ENCODE data around the gene CIAO2A.
"Not testable (repeated sequence)": the region's sequence is repeated elsewhere in the genome, so short reads cannot be mapped to it uniquely, and the experiment has no call there.

The CIAO2A gene

DNA sequence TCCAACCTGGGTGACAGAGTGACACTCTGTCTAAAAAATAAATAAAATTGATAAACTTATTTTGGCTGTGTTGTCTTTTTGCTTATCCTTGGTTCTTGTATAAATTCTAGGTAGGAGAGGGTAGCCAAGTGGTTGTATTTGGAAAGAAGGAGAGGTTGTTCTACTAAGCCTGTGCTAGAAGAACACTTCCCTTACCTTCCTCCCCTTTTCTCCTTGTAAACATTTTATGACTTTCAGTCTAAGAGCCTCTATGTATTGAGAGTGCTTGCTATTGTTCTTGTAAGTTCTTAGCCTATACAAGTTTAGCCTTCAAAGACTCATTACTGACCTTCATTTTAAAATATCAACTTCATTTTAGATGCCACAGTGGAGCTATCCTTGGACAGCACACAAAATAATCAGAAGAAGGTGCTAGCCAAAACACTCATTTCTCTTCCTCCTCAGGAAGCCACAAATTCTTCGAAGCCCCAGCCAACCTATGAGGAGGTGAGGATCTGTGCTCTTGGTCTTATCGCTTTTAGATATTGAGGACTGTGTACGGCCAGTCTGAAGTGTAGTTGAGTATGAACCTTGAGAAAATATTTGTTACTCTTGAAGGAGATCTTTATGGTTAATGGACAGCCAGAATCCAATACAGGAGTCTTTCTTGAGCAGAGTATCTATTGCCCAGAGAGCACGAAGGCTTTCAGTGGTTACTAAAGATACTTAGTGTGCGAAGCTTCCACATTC is 24.3 kb upstream of the CIAO2A start:
- TF ChIP-seq, protein P1, sequence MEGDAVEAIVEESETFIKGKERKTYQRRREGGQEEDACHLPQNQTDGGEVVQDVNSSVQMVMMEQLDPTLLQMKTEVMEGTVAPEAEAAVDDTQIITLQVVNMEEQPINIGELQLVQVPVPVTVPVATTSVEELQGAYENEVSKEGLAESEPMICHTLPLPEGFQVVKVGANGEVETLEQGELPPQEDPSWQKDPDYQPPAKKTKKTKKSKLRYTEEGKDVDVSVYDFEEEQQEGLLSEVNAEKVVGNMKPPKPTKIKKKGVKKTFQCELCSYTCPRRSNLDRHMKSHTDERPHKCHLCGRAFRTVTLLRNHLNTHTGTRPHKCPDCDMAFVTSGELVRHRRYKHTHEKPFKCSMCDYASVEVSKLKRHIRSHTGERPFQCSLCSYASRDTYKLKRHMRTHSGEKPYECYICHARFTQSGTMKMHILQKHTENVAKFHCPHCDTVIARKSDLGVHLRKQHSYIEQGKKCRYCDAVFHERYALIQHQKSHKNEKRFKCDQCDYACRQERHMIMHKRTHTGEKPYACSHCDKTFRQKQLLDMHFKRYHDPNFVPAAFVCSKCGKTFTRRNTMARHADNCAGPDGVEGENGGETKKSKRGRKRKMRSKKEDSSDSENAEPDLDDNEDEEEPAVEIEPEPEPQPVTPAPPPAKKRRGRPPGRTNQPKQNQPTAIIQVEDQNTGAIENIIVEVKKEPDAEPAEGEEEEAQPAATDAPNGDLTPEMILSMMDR (IDR thresholded peaks at IDR 0.05; ENCODE audit: low read depth, low read length, missing control alignments): no peak
- in situ Hi-C loops (cut with HindIII; ENCODE audit: low pct_ligation_motif_present, low sequenced_read_pairs): no loop called here
- no peaks in the 10 kb centered on the region for H3K27me3 ChIP-seq (replicated peaks)
- no peak for DNase-seq
- no peak overlapping the region for H3K4me3 ChIP-seq (ENCODE audit: low read depth, low read length)
- H3K27ac ChIP-seq: no peak overlapping the region
- H3K36me3 ChIP-seq (replicated peaks): peaks cover 39% of the 10 kb centered on the region

DNA sequence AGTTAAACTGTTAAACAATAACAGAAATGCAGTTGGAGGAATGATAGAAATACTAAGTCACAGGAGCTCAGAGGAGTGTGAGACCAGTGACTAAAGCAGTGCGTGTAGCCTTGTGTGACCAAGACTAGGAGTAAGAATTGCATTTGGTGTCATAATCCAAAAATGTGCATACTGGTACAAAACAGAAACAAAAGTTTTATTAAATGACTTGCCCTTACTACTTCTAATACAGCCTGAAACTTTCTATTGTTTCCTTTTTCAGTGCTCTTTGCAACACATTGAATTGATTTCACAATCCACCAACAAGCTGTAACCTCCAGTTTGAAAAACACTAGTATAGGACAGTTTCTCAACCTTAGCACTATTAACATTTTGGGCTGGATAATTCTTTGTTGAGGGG is 19.3 kb upstream of the CIAO2A start:
- no peak overlapping the region for H3K27ac ChIP-seq
- H3K4me3 ChIP-seq (ENCODE audit: low read depth, low read length): no peak overlapping the region
- in situ Hi-C loops (cut with HindIII; ENCODE audit: low pct_ligation_motif_present, low sequenced_read_pairs): no loop called here
- H3K36me3 ChIP-seq (replicated peaks): peaks cover 9% of the 10 kb centered on the region
- H3K27me3 ChIP-seq (replicated peaks): no peaks in the 10 kb centered on the region
- TF ChIP-seq, protein P1 (IDR thresholded peaks at IDR 0.05; ENCODE audit: low read depth, low read length, missing control alignments): no peak
- peak; percentile 6 for DNase-seq

DNA sequence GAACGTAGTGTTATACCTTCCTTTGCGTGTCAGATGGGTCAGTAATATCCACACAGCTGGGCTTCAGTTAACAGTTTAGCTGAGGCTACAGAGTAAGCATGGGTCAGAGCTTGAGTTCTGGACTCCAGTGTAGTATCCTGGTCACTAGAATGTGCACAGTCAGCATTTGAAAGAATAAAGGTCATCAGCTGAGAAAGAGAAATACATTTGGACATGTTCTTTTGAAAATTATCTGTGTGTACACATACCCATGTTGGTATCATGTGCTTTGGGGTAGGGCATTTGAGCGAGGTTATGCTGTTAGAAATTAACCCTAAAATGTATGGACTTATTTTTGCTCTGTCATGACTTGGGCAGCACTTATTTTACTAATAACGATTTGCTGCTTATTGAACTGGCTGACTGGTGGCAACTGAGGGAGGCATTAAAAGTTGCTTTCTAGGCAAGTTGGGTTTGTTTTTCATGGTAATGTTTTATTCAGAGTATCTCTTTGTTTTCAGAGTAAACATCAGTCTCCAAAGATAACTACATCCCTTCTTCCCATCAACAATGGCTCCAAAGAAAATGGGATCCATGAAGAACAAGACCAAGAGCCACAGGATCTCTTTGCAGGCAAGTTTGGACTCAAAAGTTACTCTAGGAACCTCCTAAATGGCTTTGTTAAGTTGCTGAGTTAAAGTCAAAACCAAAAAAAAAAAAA is 18.6 kb upstream of the CIAO2A start:
- peaks cover 5% of the 10 kb centered on the region for H3K36me3 ChIP-seq (replicated peaks)
- in situ Hi-C loops (cut with HindIII; ENCODE audit: low pct_ligation_motif_present, low sequenced_read_pairs): no loop called here
- H3K27me3 ChIP-seq (replicated peaks): no peaks in the 10 kb centered on the region
- no peak for DNase-seq
- no peak overlapping the region for H3K27ac ChIP-seq
- H3K4me3 ChIP-seq (ENCODE audit: low read depth, low read length): no peak overlapping the region
- TF ChIP-seq, protein P1 (IDR thresholded peaks at IDR 0.05; ENCODE audit: low read depth, low read length, missing control alignments): no peak

DNA sequence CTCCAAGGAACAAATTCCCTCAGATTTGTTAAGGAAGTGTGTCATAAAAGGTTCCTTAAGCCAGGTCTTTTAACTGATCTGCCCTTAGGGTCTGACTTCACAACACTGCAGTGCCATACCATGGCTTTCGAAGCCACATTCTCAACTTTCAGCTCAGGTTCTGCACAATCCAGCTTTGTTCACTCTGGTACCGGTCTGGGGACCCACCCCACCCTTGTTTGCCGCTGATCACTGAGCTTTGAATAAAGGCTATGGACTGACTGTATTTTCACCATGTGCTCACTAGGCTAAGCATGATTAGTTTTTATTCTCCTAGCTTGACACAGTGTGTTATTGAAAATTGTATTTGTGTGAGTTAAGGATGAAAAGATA is 18.0 kb upstream of the CIAO2A start:
- H3K27me3 ChIP-seq (replicated peaks): no peaks in the 10 kb centered on the region
- TF ChIP-seq, protein P1 (IDR thresholded peaks at IDR 0.05; ENCODE audit: low read depth, low read length, missing control alignments): no peak
- H3K27ac ChIP-seq: no peak overlapping the region
- in situ Hi-C loops (cut with HindIII; ENCODE audit: low pct_ligation_motif_present, low sequenced_read_pairs): no loop called here
- no peak overlapping the region for H3K4me3 ChIP-seq (ENCODE audit: low read depth, low read length)
- no peak for DNase-seq
- peaks cover 5% of the 10 kb centered on the region for H3K36me3 ChIP-seq (replicated peaks)

DNA sequence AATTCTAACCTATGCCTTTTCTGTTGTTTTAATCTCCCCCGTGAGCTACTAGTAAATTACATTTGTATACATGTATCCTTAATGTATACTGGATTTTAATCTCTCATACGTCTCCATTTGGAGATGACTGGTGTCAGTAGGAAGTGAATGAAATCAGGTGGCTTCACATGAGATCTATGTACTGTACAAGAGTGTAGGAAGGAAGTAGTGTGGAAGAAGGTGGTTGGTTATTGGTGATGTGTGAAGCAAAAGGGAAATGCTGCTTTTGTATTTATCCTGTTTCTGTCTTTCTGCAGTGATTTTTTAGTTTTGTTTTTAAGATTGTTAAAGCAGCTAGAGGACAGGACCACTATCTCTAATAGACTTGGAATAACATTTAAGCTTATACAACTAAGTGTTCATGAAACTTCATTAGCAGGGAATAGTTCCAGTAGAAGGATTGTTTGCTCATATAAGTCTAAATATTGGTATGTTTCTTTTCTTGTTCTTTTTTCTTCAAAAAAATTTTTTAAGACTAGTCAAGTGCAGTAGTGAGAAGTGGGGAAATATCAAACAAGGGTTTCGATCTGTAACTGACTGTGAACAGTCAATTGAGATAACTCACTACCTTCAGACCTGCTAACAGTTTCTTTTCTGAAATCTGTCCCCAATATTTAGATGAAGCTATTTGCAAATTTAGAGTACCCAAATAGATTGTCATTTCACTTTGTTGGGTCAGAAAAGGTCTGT is 17.5 kb upstream of the CIAO2A start:
- H3K27ac ChIP-seq: no peak overlapping the region
- in situ Hi-C loops (cut with HindIII; ENCODE audit: low pct_ligation_motif_present, low sequenced_read_pairs): no loop called here
- no peak for DNase-seq
- TF ChIP-seq, protein P1 (IDR thresholded peaks at IDR 0.05; ENCODE audit: low read depth, low read length, missing control alignments): no peak
- peaks cover 5% of the 10 kb centered on the region for H3K36me3 ChIP-seq (replicated peaks)
- H3K27me3 ChIP-seq (replicated peaks): no peaks in the 10 kb centered on the region
- H3K4me3 ChIP-seq (ENCODE audit: low read depth, low read length): no peak overlapping the region

DNA sequence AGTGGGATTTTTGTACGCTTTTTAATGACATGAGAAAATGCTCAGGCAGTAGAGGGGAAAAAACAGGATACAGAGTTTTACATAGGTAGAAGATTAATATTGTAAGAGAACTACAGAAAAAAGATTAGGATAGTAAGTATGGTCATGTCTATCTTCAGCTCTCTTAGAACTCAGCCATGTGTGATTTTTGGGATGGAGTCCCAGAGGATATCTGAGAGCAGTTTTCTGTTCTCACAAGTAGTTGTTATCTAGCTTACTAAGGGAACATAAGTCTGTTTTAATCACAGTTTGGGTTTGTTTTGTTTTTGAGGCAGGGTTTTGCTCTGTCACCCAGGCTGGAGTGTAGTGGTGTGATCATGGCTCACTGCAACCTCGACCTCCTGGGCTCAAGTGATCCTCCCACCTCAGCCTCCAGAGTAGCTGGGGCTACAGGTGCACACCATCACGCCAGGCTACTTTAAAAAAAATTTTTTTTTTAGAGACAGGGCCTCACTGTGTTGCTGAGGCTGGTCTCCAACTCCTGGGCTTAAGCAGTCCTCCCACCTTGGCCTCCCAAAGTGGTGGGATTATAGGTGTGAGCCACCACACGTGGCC is 16.6 kb upstream of the CIAO2A start:
- H3K27ac ChIP-seq; H3K36me3 ChIP-seq (replicated peaks); in situ Hi-C loops (cut with HindIII; ENCODE audit: low pct_ligation_motif_present, low sequenced_read_pairs); H3K4me3 ChIP-seq (ENCODE audit: low read depth, low read length); H3K27me3 ChIP-seq (replicated peaks); DNase-seq: not testable (repeated sequence)
